NCI-H1417 (cell line): ENCODE results near the gene SPINT2.
A peak's percentile ranks its signal among the peaks of the same experiment; 100 is the strongest.
"Not testable (repeated sequence)": the region's sequence is repeated elsewhere in the genome, so short reads cannot be mapped to it uniquely, and the experiment has no call there.

Experiments
- DNase-seq, 3 experiments: peaks; one replicate each; lab custom pipeline; 2025; lab: John Stamatoyannopoulos, UW

The SPINT2 gene

DNA sequence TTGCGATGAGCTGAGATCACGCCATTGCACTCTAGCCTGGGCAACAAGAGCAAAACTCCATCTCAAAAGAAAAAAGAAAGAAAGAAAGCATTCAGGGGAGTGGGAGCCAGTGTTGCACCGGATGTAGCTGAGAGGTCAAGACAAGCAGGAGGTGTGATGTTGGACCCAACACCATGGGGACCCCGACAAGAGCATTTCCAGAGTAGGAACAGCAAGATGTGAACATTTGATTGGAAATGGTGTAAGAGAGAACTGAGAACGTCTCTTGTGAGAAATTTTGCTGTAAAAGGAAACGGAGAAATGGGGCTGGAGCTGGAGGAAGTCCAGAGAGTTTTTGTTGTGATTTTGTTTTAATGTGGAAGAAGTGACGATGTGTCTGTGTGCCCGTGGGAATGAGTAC is 24.6 kb upstream of the SPINT2 start:
- no peak for DNase-seq

GRCh38 chr19:38243279-38243673 is 21.1 kb upstream of the SPINT2 start:
- no peak for DNase-seq

- DNase-seq, result no peak
Measured at GRCh38 chr19:38245826-38246498, 18.4 kb upstream of the SPINT2 start.

- no peak for DNase-seq
Measured at GRCh38 chr19:38247126-38247525, 17.2 kb upstream of the SPINT2 start.

DNA sequence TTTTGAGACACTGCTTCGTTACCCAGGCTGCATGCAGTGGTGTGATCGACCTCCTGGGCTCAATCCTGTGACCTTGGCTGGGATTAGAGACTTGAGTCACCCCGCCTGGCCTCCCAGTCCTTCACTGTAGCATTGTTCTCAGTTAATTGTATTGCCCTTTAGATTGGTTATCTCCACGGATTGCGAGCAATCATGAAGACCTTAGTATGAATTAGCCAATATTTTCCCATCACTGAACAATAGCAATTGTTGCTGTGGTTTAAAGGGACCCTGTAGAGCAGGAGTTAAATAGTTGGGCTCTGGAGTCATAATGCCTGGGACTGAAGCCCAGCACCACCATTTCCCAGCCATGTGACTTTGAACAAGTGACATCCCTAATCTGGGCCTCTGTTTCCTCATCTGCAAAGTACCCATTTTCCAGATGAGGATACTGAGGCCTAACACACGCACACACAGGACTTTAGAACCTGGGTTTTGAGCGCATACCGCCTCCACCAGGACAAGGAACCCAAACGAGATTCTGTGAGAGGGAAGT is 16.6 kb upstream of the SPINT2 start:
- no peak for DNase-seq

GRCh38 chr19:38248421-38248820 is 16.0 kb upstream of the SPINT2 start:
- DNase-seq, result no peak

DNA sequence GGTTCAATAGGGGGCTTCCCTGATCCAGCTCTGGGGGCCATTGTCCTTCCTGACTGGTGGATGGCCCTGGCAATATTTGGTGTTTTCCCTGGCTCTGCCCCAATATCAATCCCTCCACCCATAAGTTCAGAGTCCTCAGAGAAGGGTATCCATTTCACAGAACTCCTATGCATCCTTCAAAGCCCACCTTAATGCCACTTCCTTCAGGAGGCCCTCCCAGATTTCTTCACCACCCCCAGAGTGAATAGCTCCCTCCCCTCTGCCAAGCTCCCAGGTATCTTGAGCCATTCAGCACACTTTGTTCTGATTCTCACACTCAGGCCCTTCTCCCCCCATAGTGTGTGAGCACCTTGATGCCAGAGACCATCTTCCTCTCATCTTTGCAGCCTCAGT is 13.9 kb upstream of the SPINT2 start:
- no peak for DNase-seq

DNA sequence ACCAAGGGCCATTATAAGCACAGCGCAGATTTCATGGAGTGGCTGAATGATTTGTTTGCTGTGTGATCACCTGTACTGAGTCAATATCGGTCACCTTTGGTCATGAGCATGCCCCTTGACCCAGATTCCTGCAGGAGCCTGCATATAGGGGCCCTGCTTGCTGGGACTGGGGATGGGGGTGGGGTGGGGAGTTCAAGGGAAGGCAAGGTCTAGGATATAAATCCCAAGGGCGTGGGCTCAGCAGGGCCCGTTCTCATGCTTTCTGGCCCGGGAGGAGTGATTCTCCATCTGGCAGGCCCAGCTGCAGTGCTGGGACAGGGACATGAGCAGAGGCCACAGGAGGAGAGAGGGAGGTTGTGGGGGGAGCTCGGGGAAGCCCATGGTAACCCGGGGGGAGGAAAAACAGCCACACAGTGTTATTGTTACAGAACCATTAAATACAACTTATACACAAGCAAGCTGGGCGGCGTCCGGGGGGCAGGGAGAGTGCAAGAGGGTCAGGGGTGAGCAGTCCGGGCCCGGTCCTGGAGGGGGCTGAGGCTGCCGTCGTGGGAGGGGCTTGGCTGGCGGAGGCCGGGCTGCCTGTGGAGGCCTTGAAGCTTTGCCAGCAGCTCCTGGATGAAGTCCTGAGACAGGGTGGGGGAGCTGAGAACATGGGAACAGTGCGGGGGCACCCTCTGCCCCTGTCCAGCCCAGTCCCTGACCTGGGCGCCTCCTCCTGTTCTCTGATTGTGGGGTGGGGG is 13.4 kb upstream of the SPINT2 start:
- DNase-seq, result peak in 1 of 3 experiments; percentile 18

GRCh38 chr19:38251564-38252051 is 12.8 kb upstream of the SPINT2 start:
- no peak for DNase-seq

GRCh38 chr19:38252385-38252784 is 12.0 kb upstream of the SPINT2 start:
- DNase-seq, result no peak

DNA sequence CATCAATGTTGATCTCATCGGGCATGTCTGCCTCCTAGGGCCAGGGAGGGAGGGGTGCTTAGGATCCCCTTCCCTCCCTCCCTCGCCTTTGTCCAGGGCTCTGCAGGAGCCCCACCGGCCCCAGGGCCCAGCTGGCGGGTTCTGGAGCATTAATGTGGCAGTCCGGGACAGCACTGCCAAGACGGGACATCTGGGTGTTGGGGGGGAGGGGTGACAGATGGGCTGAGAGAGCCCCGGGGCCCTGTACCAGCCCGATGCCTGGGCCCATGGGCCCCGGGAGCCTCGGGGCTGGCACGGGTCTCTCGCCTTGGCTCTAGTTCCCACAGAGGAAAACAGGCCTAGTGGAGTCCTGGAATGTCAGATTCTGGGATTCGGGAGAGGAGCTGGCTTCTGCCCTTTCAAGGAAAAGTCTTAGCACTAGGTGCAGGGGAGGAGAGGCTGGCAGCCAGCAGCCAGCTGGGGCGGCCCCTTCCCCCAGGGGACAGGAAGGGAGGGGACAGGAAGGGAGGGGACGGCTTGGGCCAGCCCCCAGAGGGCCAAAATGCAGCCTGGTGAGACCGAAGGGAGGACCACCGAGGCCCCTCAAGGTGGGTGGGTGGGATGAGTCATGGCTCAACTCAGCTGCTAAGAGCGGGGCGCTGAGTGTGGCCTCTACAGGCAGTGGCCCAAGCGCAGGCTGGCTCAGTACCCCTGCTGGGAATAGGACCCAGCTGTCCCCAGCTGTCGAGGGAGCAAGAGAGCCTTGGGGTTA is 11.3 kb upstream of the SPINT2 start:
- no peak for DNase-seq

GRCh38 chr19:38253788-38254187 is 10.6 kb upstream of the SPINT2 start:
- no peak for DNase-seq

DNA sequence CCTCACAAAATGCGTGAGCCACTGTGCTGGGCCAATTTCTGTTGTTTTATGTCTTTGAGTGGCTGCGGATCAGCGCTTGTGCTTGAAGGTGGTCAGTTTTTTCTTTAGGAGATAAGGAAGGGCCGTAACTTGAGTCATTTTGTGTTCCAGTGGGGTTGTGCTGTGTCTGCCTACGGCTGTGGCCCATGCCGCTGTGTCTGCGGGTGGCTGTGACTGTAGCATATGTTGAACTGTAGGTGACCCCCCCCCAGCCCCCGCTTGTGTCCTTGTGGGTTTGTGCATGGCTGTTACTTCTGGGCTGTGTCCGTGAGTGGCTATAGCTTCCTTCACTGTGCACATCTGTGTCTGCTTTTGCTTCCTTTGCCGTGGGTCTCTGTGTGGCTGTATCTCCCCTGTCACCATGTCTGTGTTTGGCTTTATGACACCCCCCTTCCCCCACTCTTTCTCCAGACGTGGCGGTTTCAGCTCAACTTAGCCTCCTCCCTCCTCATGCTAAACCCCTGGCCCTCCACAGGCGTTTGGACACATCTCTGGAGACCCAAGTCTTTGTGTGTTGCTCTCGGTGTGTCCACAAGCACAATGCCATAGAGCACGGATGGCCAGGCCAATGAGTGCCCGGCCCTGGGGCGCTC is 8.9 kb upstream of the SPINT2 start:
- DNase-seq, result no peak

GRCh38 chr19:38261942-38262341 is 2.4 kb upstream of the SPINT2 start:
- DNase-seq, result not testable (repeated sequence)

- DNase-seq, result no peak
Measured at GRCh38 chr19:38262585-38263268, 1.6 kb upstream of the SPINT2 start.

DNA sequence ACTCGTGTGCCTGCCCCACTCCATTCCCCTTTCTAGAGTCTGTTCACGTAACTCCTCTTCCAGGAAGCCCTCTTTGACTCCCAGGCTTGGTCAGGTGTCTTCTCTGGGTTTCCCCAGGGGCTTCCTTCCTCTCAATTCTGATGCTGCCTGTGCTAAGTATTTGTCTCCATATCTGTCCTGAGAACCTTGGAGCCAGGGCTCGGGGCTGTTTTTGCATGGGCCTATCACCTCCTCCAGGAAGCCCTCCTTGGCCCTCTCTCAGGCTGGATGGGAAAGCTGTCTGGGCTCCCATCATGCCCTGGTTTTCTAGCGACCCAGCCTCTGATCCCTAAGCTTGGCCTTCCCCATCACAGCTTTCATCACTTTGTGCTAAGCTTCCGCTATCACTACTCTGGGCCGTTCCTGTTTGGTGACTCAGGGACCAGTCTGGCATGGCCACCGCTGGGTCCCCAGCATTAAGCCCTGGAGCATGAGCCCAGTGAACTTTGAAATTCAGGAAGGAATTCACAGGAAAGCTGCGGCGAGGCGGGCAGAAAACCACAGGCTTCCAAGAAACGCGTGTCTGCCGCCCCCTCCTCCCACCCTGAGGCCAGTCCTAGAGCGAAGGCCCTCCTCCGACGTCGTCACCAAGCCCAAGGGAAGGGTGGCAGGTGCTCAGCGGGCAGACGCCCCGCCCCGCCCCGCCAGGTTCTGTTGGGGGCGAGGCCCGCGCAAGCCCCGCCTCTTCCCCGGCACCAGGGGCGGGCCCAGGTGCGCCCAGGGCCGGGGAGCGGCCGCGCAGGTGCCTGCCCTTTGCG is 486 bp upstream of the SPINT2 start:
- DNase-seq, result peak in 1 of 3 experiments; percentile 99

DNA sequence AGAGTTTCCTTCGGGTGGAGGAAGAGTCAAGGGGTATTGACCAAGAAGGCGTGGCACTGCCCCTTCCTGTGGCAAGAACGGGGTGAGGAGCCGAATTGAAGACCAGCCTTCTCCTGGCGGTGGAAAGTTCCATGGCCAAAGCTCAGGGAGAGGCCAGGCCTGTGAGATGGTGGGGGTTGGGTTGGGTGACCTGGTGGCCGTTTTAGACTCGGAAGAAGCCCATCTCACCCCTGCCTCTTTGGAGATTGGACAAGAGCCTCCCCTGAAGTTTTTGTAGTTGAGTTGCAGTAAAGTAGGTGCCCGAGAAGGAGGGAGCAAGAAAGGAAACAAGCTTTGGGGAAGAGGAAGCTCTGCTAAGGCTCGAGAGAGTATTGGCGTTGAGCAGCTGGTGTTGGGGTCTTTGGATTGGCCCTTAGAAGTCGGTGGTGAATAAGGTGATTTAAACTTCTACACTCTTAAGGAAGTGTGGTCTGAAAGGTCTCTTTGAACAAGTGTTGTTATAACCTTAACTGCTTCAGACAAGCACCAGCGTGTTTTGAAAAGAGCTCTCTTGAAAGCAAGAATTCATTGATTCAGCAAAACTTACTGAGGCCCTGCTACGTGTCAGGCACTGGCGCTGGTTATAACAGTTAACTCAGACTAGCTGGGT is 964 bp downstream of the SPINT2 start:
- peak; percentile 19 to 62 (median 26) for DNase-seq

GRCh38 chr19:38265921-38266429 is 1.6 kb downstream of the SPINT2 start:
- peak in 1 of 3 experiments; percentile 19 for DNase-seq

GRCh38 chr19:38266981-38267597 is 2.7 kb downstream of the SPINT2 start:
- DNase-seq, result no peak
